H9 (cell line): ENCODE measurements around the gene ME3. TPM values are rescaled to one million over a fixed set of nuclear protein-coding genes. Genes with fewer than 3 reads are reported as not detected.

ENCODE experiments used
- DNase-seq: peaks from one replicate; pipeline ENCODE4 v3.0.0-alpha.2; 2017
- H2AFZ ChIP-seq: one replicate; pipeline ENCODE4 v1.6.1; 2013; ENCODE audit warnings: mild to moderate bottlenecking, low read length, control low read depth, moderate library complexity
- H2AK5ac ChIP-seq: 2 replicates; pipeline ENCODE4 v1.6.1; 2013; ENCODE audit warnings: low read length, control low read depth, mixed read lengths; ENCODE audit not compliant: insufficient read length
- H2BK120ac ChIP-seq: one replicate; pipeline ENCODE4 v1.6.1; 2013; ENCODE audit warnings: low read depth, mild to moderate bottlenecking, low read length, control low read depth, inconsistent platforms; ENCODE audit not compliant: poor library complexity, severe bottlenecking
- H2BK12ac ChIP-seq: 2 replicates; pipeline ENCODE4 v1.6.1; 2013; ENCODE audit warnings: low read length, control low read depth, mixed read lengths, low read depth; ENCODE audit not compliant: insufficient read length
- H2BK15ac ChIP-seq: 2 replicates; pipeline ENCODE4 v1.6.1; 2013; ENCODE audit warnings: low read depth, low read length, control low read depth
- H2BK20ac ChIP-seq: one replicate; pipeline ENCODE4 v1.6.1; 2013; ENCODE audit warnings: low read depth, mild to moderate bottlenecking, low read length, control low read depth, inconsistent platforms; ENCODE audit not compliant: poor library complexity, severe bottlenecking
- H2BK5ac ChIP-seq: 2 replicates; pipeline ENCODE4 v1.6.1; 2013; ENCODE audit warnings: low read length, control low read depth, mixed read lengths; ENCODE audit not compliant: insufficient read length
- H3K14ac ChIP-seq: 2 replicates; pipeline ENCODE4 v1.6.1; 2013; ENCODE audit warnings: low read length, control low read depth; ENCODE audit not compliant: insufficient read depth
- H3K18ac ChIP-seq: 2 replicates; pipeline ENCODE4 v1.6.1; 2013; ENCODE audit warnings: low read depth, mild to moderate bottlenecking, mixed read lengths, low read length, control low read depth; ENCODE audit not compliant: insufficient read length
- H3K23ac ChIP-seq: 2 replicates; pipeline ENCODE4 v1.6.1; 2013; ENCODE audit warnings: low read length, control low read depth, mixed read lengths, low read depth; ENCODE audit not compliant: insufficient read length
- H3K23me2 ChIP-seq: 2 replicates; pipeline ENCODE4 v1.6.1; 2013; ENCODE audit warnings: low read depth, mild to moderate bottlenecking, mixed read lengths, low read length, control low read depth; ENCODE audit not compliant: insufficient read length, poor library complexity, severe bottlenecking
- H3K27ac ChIP-seq: 2 replicates; pipeline ENCODE4 v1.5.1; 2013; ENCODE audit warnings: low read length, control low read depth, mixed read lengths, low read depth; ENCODE audit not compliant: insufficient read length
- H3K27me3 ChIP-seq: 2 replicates; pipeline ENCODE4 v1.6.1; 2013; ENCODE audit warnings: low read length, control low read depth, inconsistent platforms; ENCODE audit not compliant: insufficient read depth
- H3K4ac ChIP-seq: 2 replicates; pipeline ENCODE4 v1.6.1; 2013; ENCODE audit warnings: low read depth, mild to moderate bottlenecking, control low read depth, inconsistent platforms, low read length, moderate library complexity
- H3K4me1 ChIP-seq: 2 replicates; pipeline ENCODE4 v1.6.1; 2013; ENCODE audit warnings: low read length, control low read depth, inconsistent platforms; ENCODE audit not compliant: insufficient read depth
- H3K4me2 ChIP-seq: 2 replicates; pipeline ENCODE4 v1.6.1; 2013; ENCODE audit warnings: low read length, control low read depth, mixed read lengths; ENCODE audit not compliant: insufficient read length, insufficient read depth
- H3K56ac ChIP-seq: 2 replicates; pipeline ENCODE4 v1.6.1; 2013; ENCODE audit warnings: low read depth, mild to moderate bottlenecking, mixed read lengths, low read length, control low read depth; ENCODE audit not compliant: insufficient read length
- H3K79me1 ChIP-seq: 2 replicates; pipeline ENCODE4 v1.6.1; 2013; ENCODE audit warnings: low read depth, mild to moderate bottlenecking, moderate library complexity, low read length, control low read depth, inconsistent platforms; ENCODE audit not compliant: insufficient read depth, poor library complexity, severe bottlenecking
- H3K79me2 ChIP-seq: 2 replicates; pipeline ENCODE4 v1.6.1; 2013; ENCODE audit warnings: low read length, control low read depth, inconsistent platforms; ENCODE audit not compliant: insufficient read depth
- H3K9ac ChIP-seq: 2 replicates; pipeline ENCODE4 v1.6.1; 2013; ENCODE audit warnings: low read length, control low read depth, mixed read lengths; ENCODE audit not compliant: insufficient read length; ENCODE audit errors: extremely low read depth
- H3K9me3 ChIP-seq: one replicate; pipeline ENCODE4 v1.6.1; 2013; ENCODE audit warnings: low read depth, low read length, inconsistent platforms; ENCODE audit not compliant: control insufficient read depth
- H3T11ph ChIP-seq: one replicate; pipeline ENCODE4 v1.6.1; 2013; ENCODE audit warnings: mild to moderate bottlenecking, low read length, control low read depth, inconsistent platforms
- H4K20me1 ChIP-seq: one replicate; pipeline ENCODE4 v1.6.1; 2013; ENCODE audit not compliant: control insufficient read depth, insufficient read length, insufficient read depth
- H4K5ac ChIP-seq: 2 replicates; pipeline ENCODE4 v1.6.1; 2013; ENCODE audit warnings: low read depth, mild to moderate bottlenecking, mixed read lengths, low read length, control low read depth; ENCODE audit not compliant: insufficient read length
- H4K8ac ChIP-seq: replicated peaks from 2 replicates; pipeline ENCODE4 v1.6.1; 2013; ENCODE audit warnings: low read length, control low read depth, mixed read lengths, low read depth; ENCODE audit not compliant: insufficient read length
- H4K91ac ChIP-seq: 2 replicates; pipeline ENCODE4 v1.6.1; 2013; ENCODE audit warnings: low read depth, mild to moderate bottlenecking, moderate library complexity, mixed read lengths, low read length, control low read depth; ENCODE audit not compliant: insufficient read length
- H3K27ac Mint-ChIP-seq, 3 experiments: 2 replicates in 2 of 3; 3 replicates in 1 of 3; pipeline ENCODE4 v1.8.0; 2020 to 2021; ENCODE audit warnings: mixed read lengths in 3 of 3, mild to moderate bottlenecking in 1 of 3, moderate library complexity in 1 of 3
- H3K27me3 Mint-ChIP-seq: 2 replicates; pipeline ENCODE4 v1.8.0; 2021; ENCODE audit warnings: low read depth, mild to moderate bottlenecking, moderate library complexity, mixed read lengths
- H3K36me3 Mint-ChIP-seq, 3 experiments: 2 replicates in 2 of 3; 3 replicates in 1 of 3; pipeline ENCODE4 v1.8.0; 2020 to 2021; ENCODE audit warnings: low read depth in 3 of 3, mixed read lengths in 3 of 3; ENCODE audit not compliant: insufficient read depth in 1 of 3
- H3K4me1 Mint-ChIP-seq, 2 experiments: 2 replicates each; pipeline ENCODE4 v1.8.0; 2020; ENCODE audit warnings: mixed read lengths in 2 of 2
- H3K4me3 Mint-ChIP-seq, 2 experiments: 2 replicates in 1 of 2; 3 replicates in 1 of 2; pipeline ENCODE4 v1.8.0; 2020 to 2021; ENCODE audit warnings: mild to moderate bottlenecking in 2 of 2, mixed read lengths in 2 of 2, moderate library complexity in 1 of 2
- H3K9me3 Mint-ChIP-seq, 2 experiments: 2 replicates in 1 of 2; 3 replicates in 1 of 2; pipeline ENCODE4 v1.8.0; 2020; ENCODE audit warnings: mild to moderate bottlenecking in 2 of 2, mixed read lengths in 2 of 2, moderate library complexity in 1 of 2
- WGBS: extraction: QIAGEN DNeasy Blood & Tissue Kit; methylation state at CpG from one replicate; pipeline ENCODE4 v1.1.7; 2013; ENCODE audit warnings: missing lambda C conversion rate, low lambda C conversion rate, mixed read lengths; ENCODE audit not compliant: insufficient read length; ENCODE audit errors: extremely low coverage; 5-methylcytosine and 5-hydroxymethylcytosine counted together
- total RNA-seq: library from RNA; stranded (reverse); gene quantifications from 2 replicates; pipeline ENCODE4 v1.2.1, GENCODE V29; 2021
- TF ChIP-seq, protein P1 (sequence below): fragments of 200-600 bp; sonication (generic); conservative IDR thresholded peaks from 3 replicates; pipeline ENCODE4 v1.8.0; 2021; ENCODE audit warnings: antibody characterized with exemption, mild to moderate bottlenecking

ME3 gene
- total RNA-seq, 1 experiment from 2014 or later = 2.8 TPM

GRCh38 chr11:86484795-86485166 lies 187.6 kb downstream of the ME3 start:
- Histone ChIP-seq H4K20me1 (no peaks in the 10 kb centered on the region), H3K4me2 (no peak overlapping the region), H3K23ac (no peak overlapping the region), H4K8ac (no peak overlapping the region), H4K91ac (no peak overlapping the region), H3K56ac (no peak overlapping the region), H3T11ph (no peak overlapping the region), H2AFZ (no peak overlapping the region), H2BK20ac (no peak overlapping the region), H3K18ac (no peak overlapping the region), H3K9ac (no peak overlapping the region), H3K9me3 (no peaks in the 10 kb centered on the region), H3K27me3 (no peaks in the 10 kb centered on the region), H3K23me2 (no peaks in the 10 kb centered on the region), H2BK120ac (no peak overlapping the region), H3K14ac (no peak overlapping the region), H2BK5ac (no peak overlapping the region), H2BK15ac (no peak overlapping the region), H2BK12ac (no peak overlapping the region), H3K4me1 (no peaks in the 10 kb centered on the region), H3K27ac (no peak overlapping the region), H3K79me2 (no peaks in the 10 kb centered on the region), H2AK5ac (no peak overlapping the region), H3K4ac (no peak overlapping the region), H3K79me1 (no peaks in the 10 kb centered on the region), H4K5ac (no peak overlapping the region)
- no peak for DNase-seq
- no peaks in the 10 kb centered on the region; the same call in 1 of the 2 replicates for H3K27me3 Mint-ChIP-seq
- no peak overlapping the region for H3K4me3 Mint-ChIP-seq
- no CpG with 5 or more reads among the region's 1 CpG for WGBS
- H3K4me1 Mint-ChIP-seq = peaks cover 0 to 3% of the 10 kb centered on the region in 2 experiments; a peak in 1 of 4 replicates
- H3K9me3 Mint-ChIP-seq = no peaks in the 10 kb centered on the region
- H3K27ac Mint-ChIP-seq = no peak overlapping the region
- TF ChIP-seq, protein P1, sequence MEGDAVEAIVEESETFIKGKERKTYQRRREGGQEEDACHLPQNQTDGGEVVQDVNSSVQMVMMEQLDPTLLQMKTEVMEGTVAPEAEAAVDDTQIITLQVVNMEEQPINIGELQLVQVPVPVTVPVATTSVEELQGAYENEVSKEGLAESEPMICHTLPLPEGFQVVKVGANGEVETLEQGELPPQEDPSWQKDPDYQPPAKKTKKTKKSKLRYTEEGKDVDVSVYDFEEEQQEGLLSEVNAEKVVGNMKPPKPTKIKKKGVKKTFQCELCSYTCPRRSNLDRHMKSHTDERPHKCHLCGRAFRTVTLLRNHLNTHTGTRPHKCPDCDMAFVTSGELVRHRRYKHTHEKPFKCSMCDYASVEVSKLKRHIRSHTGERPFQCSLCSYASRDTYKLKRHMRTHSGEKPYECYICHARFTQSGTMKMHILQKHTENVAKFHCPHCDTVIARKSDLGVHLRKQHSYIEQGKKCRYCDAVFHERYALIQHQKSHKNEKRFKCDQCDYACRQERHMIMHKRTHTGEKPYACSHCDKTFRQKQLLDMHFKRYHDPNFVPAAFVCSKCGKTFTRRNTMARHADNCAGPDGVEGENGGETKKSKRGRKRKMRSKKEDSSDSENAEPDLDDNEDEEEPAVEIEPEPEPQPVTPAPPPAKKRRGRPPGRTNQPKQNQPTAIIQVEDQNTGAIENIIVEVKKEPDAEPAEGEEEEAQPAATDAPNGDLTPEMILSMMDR = no peak
- H3K36me3 Mint-ChIP-seq = no peaks in the 10 kb centered on the region
